CMK (cell line): ENCODE measurements around the gene RPS6KL1.

Experiments
- DNase-seq: peaks from one replicate; pipeline ENCODE4 v3.0.0-alpha.2; 2010; ENCODE audit warnings: low read depth

RPS6KL1 gene

GRCh38 chr14:74911704-74912103, 11.4 kb downstream of the RPS6KL1 start:
- DNase-seq: no peak

- no peak for DNase-seq
These were observed 11.8 kb downstream of the RPS6KL1 start for GRCh38 chr14:74911221-74911620.

GRCh38 chr14:74910556-74910955, 12.5 kb downstream of the RPS6KL1 start:
- no peak for DNase-seq

DNA sequence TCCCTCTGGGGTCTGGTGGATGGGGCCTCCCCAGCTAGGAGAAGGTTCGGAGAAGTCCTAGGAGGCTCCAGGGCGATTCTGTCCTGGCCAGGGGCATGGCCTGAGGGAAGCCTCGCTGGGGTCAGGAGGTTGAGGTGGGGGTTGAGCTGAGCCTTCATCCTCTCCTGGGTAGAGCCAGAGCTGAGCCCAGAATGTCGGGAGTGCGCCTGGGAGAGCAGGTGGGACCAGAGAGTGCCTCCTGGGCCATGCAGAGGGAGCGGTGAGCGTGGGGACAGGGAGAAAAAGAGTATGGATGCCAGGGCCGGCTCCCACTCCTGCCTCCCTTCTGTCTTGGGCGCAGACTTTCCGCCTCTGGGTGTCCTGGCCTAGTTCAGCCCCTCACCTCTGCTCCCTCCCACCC, 13.1 kb downstream of the RPS6KL1 start:
- DNase-seq: no peak

DNA sequence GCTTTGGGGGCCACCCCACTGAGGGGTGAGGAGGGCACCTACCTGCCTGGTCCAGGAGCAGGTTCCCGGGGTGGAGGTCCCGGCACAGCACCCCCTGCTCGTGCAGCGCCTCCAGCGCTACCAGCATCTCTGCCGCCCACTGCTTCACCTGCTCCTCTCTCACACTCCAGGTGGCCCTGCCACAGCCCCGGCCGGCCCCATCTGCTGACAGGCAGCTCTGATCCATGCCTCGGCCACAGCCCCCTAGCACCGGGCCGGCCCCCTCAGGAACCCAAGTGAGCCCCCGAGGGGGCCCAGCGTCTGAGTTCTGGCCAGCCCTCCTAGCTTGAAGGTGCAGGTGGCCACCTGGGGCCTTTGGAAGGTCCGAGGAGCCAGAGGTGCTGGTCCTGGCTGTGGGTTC, 13.6 kb downstream of the RPS6KL1 start:
- DNase-seq: no peak

DNA sequence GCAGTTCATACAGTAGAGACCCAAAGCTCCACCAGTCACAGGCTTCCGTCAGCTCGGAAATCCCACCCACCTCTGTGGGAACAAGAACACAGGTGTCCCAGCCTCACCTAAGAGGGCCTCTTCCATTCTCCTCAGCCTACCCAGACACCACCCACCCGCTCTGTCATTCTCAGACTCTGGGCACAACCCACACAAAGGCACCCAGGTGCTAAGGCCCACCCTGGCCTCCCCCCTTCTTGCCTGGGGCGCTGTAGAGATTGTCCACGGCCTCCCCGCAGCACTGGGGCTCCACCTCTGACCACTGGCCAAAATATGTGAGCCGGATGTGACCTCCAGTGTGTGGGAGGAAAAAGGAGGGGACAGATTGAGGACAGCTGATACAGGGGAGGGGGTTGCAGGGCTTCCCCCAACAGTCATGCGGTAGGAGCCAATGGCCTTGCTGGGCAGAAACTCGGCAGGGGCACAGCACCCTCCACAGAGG, 14.2 kb downstream of the RPS6KL1 start:
- no peak for DNase-seq

DNA sequence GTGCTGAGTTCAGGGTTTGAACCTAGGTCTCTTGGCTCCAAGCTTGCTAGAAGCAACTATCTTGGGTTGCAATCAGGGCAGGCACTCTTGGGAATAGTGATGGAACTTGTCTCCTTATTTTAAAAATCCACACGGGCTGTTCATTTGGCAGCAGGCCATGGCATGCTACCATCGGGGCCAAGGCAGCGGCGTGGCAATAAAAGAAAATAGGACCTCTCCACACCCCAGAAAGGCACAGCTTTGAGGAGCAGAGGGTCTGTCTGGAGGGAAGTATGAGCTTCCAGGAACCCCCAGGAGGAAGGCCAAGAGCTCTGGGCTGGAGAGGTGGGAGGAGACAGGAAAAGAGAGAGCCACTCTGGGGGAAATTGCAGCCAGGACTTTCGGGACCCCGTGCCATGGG, 15.3 kb downstream of the RPS6KL1 start:
- no peak for DNase-seq

DNA sequence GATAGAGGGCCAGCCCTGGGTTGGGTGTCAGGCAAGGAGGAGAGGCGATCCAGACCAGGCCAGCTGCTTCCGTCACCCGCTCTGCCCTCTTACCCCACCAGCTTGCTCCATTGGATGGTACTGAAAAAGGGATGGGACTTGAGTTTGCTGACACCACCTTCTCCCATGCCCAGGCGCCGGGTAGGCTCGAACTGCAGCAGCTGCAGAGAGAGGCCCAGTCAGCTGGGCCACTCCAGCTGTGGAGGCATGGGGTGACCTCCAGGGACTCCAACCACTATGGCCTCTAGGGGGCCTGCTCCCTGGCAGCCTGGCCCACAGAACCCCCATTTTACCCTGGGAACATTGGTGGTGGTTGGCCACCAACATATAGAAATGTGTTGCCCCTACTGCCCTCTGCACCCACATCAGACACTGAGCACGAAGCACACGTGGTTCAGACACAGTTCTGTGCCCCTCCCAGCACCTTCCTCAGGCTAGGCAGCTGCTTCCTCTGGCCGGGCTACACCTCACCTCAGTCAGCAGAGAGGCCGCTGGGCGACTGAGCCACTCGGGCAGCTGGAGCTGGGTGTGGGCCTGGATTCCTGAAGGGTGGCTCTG, 16.0 kb downstream of the RPS6KL1 start:
- DNase-seq: no peak

- no peak for DNase-seq
These were observed 17.4 kb downstream of the RPS6KL1 start for GRCh38 chr14:74905595-74906142.

DNA sequence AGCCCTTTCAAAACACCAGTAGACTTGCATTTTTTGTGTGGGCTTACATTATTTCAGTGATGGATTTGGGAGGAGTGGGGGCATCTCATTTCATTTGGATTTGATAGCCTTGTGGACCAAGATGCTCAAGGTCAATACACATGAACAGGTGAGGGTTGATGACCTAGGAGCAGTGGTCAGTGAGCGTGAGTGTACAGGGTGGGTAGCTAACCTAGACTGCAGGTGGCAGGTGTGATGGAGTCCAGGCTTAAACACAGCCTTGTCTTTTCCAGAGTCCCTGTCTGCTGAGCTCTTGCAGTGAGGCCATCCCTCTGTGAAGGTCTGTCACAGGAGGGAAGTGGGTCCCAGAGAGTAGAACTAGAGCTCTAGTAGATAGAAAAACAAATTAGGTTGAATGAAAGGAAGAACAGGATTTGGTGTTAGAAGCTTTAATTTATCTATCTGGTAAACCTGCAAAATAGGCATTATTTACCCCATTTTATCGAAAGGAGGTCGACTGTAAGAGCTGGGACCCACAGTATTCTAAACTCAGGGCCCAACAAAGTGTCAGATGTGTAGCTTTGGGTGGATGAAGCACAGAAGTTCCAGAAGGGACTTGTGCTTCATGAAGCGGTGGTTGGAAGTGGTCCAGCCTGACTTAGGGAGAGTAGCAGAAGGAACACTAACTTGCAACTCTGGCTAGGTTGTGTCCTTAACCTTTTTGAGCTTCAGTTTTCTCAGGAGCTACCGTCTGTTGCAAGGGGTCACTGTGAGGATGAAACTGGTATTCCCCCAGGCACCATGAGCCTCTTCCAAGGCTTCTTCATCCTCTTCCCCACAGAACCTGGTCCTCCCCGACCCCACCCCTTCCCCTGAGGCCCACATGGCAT, 18.2 kb downstream of the RPS6KL1 start:
- no peak for DNase-seq

GRCh38 chr14:74902941-74903705, 19.9 kb downstream of the RPS6KL1 start:
- DNase-seq: no peak

DNA sequence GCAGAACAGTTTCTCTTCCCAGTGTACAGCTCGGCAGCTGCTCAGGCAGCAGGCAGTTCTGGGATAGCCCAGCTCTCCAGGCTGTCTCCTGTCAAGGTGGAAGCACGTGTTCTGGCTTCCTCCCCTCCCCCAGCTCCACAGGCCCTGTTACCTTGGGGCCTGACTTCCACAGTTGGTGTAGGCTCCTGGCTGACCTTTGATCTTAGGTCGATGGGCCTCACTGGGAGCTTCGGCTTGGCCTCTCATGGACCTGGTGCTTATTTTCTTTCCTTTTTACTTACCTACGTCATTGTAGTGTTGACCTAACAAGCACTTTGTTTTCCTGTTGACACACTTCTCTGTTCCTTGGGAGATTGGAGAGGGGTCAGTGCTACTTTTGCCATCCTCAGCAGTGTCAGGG, 24.4 kb downstream of the RPS6KL1 start:
- no peak for DNase-seq

DNA sequence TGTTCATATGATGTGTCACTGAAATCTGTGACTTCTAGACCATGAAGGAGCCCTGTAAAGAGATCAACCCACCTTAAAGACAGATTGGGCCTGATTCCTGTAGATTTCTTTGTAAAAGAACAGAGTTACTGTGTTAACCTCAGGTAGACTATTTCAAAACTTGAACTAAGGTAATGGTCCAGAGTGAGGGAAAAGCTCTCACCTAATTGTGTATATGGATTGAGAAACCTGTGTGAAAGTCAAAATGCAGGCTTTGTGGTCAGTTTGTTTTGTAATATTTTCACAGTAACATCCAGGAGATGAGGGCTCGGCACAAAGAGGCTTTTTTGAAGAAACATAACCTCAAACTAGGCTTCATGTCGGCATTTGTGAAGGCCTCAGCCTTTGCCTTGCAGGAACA, 25.0 kb downstream of the RPS6KL1 start:
- DNase-seq: no peak

- DNase-seq: no peak
These were observed 25.4 kb downstream of the RPS6KL1 start for GRCh38 chr14:74897642-74898041.

DNA sequence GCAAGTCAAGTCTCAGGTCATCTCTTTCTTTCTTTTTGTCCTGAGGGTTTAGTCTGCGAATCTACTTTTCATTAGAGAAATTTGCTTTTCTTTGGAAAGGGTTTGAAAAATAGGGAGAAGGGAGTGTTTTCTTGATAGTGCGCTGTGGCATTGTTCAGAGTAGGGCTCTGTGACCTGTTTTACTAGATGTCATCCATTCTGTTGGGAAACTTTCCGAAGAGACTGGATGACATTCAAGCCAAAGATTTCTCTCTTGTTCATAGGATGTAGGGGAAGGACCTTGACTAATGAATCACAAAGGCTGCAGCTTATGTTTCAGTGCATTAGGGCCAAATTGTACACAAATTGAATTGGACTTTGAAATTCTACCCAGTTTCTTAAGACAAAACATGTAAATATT, 26.7 kb downstream of the RPS6KL1 start:
- DNase-seq: no peak

DNA sequence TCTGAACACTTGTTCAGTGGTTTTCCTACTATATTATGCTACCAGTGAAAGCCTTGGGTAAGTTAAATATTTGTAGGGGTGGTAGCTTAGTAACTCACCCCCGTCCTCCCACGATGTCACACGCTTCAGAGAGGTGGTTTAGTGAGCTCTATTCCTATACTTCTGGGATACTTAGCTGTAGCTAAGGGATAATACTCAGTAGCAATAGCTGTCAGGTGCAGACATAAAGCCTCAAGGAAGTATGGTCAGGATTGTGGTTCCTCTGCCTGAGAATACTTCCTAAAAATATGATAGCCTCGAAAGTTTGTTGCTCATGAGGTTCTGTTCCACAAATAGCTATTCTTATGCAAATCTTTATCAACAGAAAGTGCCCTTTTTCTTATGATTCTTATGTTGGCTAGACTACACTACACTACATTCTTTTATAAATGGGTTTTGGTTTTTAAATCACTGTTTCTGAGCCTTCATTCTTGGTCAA, 29.4 kb downstream of the RPS6KL1 start:
- no peak for DNase-seq

DNA sequence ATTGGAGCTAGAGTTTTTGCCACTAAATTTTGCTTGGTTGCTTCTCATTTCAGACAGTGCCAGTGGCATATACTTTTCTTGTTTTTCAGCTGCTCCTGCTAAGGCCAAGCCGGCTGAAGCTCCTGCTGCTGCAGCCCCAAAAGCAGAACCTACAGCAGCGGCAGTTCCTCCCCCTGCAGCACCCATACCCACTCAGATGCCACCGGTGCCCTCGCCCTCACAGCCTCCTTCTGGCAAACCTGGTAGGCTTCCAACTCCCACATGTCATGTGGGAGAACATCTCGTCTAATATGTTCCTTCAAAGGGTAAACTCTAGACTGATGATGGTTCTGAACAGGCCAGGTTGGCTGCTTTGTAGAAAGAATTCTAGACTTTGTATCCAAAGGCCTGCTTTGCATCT, 30.3 kb downstream of the RPS6KL1 start:
- no peak for DNase-seq

GRCh38 chr14:74891870-74892269, 31.2 kb downstream of the RPS6KL1 start:
- no peak for DNase-seq

DNA sequence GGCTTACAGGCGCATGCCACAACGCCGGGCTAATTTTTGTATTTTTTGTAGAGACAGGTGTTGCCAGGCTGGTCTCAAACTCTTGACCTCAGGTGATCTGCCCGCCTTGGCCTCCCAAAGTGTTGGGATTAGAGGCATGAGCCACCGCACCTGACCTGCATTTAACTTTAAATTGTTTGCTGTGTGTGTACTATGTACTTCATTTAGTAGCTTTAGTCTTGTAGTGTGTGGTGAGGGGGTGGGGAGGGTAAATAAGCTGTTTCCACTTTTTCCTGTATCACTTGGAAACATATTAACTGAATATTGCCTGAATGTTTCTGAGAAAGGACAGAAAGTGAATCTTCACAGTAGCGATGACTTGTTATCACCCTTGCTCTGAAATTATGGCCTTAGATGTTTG, 32.8 kb downstream of the RPS6KL1 start:
- no peak for DNase-seq

DNA sequence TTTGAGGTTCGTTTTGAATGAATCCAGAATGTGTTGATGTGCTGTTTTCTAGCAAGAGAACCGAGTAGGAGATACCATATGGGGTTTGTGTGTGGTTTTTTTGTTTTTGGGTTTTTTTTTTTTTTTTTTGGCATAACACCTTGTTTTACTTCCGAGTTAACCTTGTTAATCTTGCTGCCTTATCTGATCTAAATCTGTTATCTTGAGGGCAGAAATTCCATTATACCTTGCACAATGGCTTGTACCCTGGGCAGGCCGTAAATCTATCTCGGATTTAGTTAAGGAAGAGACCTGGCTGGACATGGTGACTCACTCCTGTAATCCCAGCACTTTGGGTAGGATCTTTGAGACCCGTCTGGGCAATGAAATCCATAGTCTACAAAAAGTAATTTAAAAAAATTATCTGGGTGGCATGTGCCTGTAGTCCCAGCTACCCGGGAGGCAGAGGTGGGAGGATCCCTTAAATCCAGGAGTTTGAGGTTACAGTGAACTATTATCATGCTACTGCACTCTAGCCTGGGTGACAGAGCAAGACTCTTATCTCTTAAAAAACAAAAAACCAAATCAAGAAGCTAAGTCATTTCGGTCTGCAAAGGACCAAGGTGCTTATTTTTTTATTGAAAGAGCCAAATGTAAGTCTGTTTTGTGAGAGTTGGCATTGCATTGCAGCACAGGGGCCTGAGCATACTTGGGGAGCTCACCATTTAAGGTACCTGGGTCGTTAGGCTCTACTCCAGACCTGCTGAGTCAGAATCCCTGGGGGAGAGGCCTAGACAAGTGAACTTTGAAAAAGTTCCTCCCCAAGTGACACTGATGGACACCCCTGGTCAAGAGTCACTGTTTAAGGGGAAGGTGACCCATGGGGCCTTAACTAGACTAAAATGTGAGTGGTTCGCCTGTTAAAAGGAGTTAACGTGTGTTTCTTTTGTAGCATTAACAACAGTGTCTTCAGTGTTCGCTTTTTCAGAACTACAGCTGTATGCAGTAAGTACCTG, 34.6 kb downstream of the RPS6KL1 start:
- DNase-seq: no peak

GRCh38 chr14:74886001-74886400, 37.1 kb downstream of the RPS6KL1 start:
- DNase-seq: no peak
